Measurements from ENCODE around the gene APOBEC2. TPM values are rescaled to one million over a fixed set of nuclear protein-coding genes. Genes with fewer than 3 reads are reported as not detected.

Gene APOBEC2
- total RNA-seq, 3 donors from 2014 or later = not detected

- H3K4me1 ChIP-seq (ENCODE audit: low read depth) = peaks cover 6% of the 10 kb centered on the region
- no peak for TF ChIP-seq CTCF (IDR thresholded peaks at IDR 0.05)
- intact Hi-C loops (cut with DNase I, micrococcal nuclease) = loop anchor here in 1 of 2 donors (10.0 kb wide), 1 partner anchor 128 kb away; no protein-coding TSS in a partner anchor
- no peak overlapping the region for H3K4me3 ChIP-seq
- ATAC-seq = no peak
- no peaks in the 10 kb centered on the region for H3K9me3 ChIP-seq
- no peak for DNase-seq
- H3K36me3 ChIP-seq (ENCODE audit: low read depth) = no peaks in the 10 kb centered on the region
Observed at GRCh38 chr6:41023114-41023513, 29.9 kb upstream of the APOBEC2 start.

- intact Hi-C loops (cut with DNase I, micrococcal nuclease) = loop anchor here in 1 of 2 donors (10.0 kb wide), 1 partner anchor 131 kb away; no protein-coding TSS in a partner anchor
- ATAC-seq = no peak
- no peak for TF ChIP-seq CTCF (IDR thresholded peaks at IDR 0.05)
Observed at GRCh38 chr6:41025966-41026530, 27.0 kb upstream of the APOBEC2 start.

GRCh38 chr6:41027241-41027640 is 25.8 kb upstream of the APOBEC2 start:
- Histone ChIP-seq H3K4me1 (ENCODE audit: low read depth) (peaks cover 6% of the 10 kb centered on the region), H3K4me3 (no peak overlapping the region), H3K36me3 (ENCODE audit: low read depth) (no peaks in the 10 kb centered on the region), H3K9me3 (no peaks in the 10 kb centered on the region)
- intact Hi-C loops (cut with DNase I, micrococcal nuclease) = loop anchor here in 1 of 2 donors (10.0 kb wide), 1 partner anchor 132 kb away; no protein-coding TSS in a partner anchor
- no peak for DNase-seq
- no peak for ATAC-seq
- TF ChIP-seq CTCF (IDR thresholded peaks at IDR 0.05) = no peak

More at GRCh38 chr6:41025966-41026530, 27.0 kb upstream of the APOBEC2 start:
- H3K36me3 ChIP-seq (ENCODE audit: low read depth) = no peaks in the 10 kb centered on the region
- DNase-seq = no peak
- no peak overlapping the region for H3K4me3 ChIP-seq
- peaks cover 6% of the 10 kb centered on the region for H3K4me1 ChIP-seq (ENCODE audit: low read depth)
- no peaks in the 10 kb centered on the region for H3K9me3 ChIP-seq

GRCh38 chr6:41027799-41028560 is 25.0 kb upstream of the APOBEC2 start:
- peaks cover 6% of the 10 kb centered on the region for H3K4me1 ChIP-seq (ENCODE audit: low read depth)
- no peak overlapping the region for H3K4me3 ChIP-seq
- TF ChIP-seq CTCF (IDR thresholded peaks at IDR 0.05) = peak; percentile 99
- ATAC-seq (peak; percentile 98), DNase-seq (peak; percentile 85 to 94 (median 92))
- H3K36me3 ChIP-seq (ENCODE audit: low read depth) = no peaks in the 10 kb centered on the region
- intact Hi-C loops (cut with DNase I, micrococcal nuclease) = loop anchor here in 1 of 2 donors (10.0 kb wide), 1 partner anchor 133 kb away; no protein-coding TSS in a partner anchor
- H3K9me3 ChIP-seq = no peaks in the 10 kb centered on the region

GRCh38 chr6:41028561-41029412 is 24.2 kb upstream of the APOBEC2 start:
- no peaks in the 10 kb centered on the region for H3K9me3 ChIP-seq
- no peak for TF ChIP-seq CTCF (IDR thresholded peaks at IDR 0.05)
- DNase-seq = no peak
- no peaks in the 10 kb centered on the region for H3K36me3 ChIP-seq (ENCODE audit: low read depth)
- H3K4me3 ChIP-seq = no peak overlapping the region
- intact Hi-C loops (cut with DNase I, micrococcal nuclease) = loop anchor here in 1 of 2 donors (10.0 kb wide), 1 partner anchor 134 kb away; no protein-coding TSS in a partner anchor
- ATAC-seq = peak; percentile 76
- peaks cover 6% of the 10 kb centered on the region for H3K4me1 ChIP-seq (ENCODE audit: low read depth)

Data from mucosa of descending colon (tissue), 3 donors.